GM19328 (cell line): ENCODE data around the gene HNRNPUL2.

Experiments
- ATAC-seq: cut with Tn5 transposase; IDR thresholded peaks from one replicate; pipeline ENCODE4 v1.9.1; 2021; ENCODE audit warnings: mild to moderate bottlenecking, moderate library complexity; ENCODE audit not compliant: unreplicated experiment

HNRNPUL2 gene

GRCh38 chr11:62727872-62728170 lies 564 bp upstream of the HNRNPUL2 start:
- ATAC-seq: peak; percentile 43

- peak; percentile 8 for ATAC-seq
Measured at GRCh38 chr11:62726915-62727164, 417 bp downstream of the HNRNPUL2 start.

GRCh38 chr11:62726156-62726914 lies 922 bp downstream of the HNRNPUL2 start:
- no peak for ATAC-seq

DNA sequence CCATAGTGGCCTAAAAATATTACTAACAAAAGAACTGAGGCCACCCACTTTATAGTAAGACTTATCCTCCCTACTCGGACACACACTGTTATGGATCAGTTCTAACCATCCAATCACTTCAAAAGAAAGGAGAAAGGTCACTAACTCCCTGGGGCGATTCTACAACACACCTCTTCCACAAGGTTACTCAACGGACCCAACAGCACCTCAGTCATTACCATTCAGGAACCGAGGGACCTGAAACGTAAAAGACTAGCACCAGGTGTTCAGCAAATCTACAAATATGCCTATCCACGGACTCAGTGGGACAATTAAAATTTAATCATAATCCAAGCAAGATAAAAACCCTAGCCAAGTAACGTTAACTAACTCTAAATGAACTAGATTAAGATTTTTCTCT lies 1.6 kb downstream of the HNRNPUL2 start:
- no peak for ATAC-seq

DNA sequence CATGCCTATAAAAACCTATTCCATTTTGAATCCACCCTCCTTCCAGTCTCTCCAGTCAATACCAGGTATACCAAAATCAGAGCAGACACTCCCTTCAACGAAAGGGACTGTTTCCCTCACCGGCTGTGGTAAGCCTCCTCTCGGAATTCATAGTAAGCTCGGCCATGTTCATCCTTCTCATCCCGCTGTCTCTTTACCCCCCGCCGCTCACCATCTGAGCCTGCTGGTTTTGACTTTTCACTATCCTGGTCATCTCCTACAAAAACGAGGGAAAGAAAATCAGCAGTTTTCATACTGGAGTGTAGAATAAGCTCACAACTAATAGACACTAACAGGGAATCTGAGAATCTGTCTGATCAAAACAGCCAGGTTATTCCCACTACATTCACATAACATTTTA lies 3.1 kb downstream of the HNRNPUL2 start:
- no peak for ATAC-seq

- ATAC-seq: no peak
Measured at GRCh38 chr11:62721994-62722393, 5.3 kb downstream of the HNRNPUL2 start.

GRCh38 chr11:62719302-62719978 lies 7.8 kb downstream of the HNRNPUL2 start:
- no peak for ATAC-seq

DNA sequence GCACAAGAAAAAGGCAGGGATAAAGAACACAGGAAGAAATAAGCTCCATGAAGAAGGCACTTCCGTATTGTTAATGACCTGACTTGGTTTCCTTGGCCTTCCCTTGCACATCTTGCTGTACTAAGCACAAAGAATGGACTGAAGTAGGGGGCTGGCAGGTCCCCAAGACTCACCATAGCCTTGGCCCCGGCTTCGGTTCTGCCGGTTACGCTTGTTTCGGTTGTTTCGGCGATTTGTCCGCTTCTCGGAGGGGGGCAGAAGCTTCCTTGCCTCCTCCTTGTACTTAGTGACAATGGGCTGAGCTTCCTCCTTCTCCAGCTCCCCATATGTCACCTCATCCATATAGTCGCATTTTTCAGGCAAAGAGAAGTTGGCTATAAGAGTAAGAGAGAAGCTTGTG lies 10.4 kb downstream of the HNRNPUL2 start:
- no peak for ATAC-seq

DNA sequence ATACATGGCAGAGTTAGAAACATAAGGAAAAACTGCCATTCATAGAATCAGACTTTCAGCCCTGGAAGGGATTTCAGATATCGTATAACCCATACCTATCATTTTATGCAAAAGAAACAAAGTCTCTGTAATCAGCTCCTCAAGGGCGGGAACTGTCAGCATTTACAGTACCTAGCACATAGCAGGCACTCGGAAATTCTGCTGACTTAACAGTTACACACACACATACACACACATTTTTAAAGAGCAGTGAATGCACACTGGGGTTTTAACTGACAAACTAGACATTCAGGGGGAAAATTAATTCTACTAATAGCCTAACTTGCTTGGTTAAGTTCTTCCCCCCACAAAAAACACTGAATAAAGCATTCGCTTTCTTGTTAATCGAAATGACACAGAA lies 11.1 kb downstream of the HNRNPUL2 start:
- ATAC-seq: no peak

DNA sequence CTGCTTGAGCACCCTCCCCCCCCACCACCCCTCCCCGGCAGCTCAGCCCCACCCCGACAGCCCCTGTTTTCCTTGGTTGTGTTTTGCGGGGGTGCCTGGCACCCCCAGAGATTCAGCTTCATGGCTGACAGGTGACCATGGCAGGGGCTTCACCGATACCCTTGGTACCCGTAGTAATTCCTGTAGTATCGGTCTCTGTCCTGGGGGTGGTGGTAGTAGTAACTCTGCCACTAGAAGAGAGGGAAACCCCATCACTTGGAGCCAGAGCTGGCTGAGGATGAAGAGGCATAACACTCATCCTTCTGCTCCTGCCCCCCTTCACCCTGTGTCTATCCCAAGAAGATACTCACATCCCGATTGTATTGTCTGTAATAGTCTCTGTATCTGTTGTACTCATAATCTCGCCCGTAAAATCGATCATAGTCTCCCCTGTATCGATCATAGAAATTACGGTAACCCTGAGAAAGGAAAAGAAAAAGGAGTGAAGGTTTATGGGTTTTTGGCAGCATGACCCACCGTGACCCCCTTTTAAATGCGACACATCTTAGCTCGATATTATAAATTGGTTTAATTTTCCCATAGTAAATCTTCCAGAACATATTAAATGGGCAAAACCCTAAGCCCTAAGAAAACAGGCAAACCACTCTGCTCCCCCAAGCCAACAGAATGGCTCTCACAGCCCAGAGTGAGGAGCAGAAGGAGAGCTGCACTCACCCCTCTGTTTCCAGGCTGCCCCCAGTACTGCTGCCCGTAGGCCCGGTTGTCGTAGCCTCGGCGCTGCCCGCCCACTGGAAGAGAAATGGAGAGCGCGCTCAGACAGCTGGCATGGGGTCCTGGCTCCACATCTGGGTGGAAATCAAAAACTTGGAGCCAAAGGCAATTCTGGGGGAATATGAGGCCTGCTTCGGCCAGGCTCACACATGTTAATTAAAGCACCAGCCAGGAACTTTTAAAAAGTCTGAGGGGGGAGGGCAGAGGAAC lies 11.8 kb downstream of the HNRNPUL2 start:
- ATAC-seq: no peak

GRCh38 chr11:62713343-62713742 lies 13.9 kb downstream of the HNRNPUL2 start:
- no peak for ATAC-seq

GRCh38 chr11:62712861-62713260 lies 14.4 kb downstream of the HNRNPUL2 start:
- ATAC-seq: no peak

DNA sequence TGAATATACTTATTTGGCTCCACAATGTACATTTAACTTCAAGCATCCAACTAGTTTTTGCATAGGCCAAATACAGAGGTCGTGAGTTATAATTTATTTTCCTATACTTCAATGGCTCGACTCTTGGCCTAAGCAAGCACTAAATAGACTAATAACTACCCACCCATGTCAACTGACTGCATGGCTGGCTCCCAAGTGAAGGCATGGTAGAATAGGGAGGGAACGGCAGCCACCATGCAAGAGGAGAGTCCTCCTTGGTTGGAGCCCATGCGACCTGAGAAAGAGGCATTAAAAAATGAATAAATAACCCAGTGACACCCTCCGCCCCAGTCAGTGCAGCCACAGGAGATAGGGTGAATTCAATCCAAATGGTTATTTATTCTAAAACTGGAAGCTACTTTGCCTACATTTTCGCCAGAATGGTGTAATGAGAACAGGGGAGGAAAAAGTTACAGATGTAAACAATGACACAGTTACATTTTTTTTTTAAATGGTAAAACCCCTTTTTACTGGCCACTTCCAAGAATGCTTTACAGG lies 14.9 kb downstream of the HNRNPUL2 start:
- no peak for ATAC-seq

- no peak for ATAC-seq
Measured at GRCh38 chr11:62710001-62710345, 17.3 kb downstream of the HNRNPUL2 start.

DNA sequence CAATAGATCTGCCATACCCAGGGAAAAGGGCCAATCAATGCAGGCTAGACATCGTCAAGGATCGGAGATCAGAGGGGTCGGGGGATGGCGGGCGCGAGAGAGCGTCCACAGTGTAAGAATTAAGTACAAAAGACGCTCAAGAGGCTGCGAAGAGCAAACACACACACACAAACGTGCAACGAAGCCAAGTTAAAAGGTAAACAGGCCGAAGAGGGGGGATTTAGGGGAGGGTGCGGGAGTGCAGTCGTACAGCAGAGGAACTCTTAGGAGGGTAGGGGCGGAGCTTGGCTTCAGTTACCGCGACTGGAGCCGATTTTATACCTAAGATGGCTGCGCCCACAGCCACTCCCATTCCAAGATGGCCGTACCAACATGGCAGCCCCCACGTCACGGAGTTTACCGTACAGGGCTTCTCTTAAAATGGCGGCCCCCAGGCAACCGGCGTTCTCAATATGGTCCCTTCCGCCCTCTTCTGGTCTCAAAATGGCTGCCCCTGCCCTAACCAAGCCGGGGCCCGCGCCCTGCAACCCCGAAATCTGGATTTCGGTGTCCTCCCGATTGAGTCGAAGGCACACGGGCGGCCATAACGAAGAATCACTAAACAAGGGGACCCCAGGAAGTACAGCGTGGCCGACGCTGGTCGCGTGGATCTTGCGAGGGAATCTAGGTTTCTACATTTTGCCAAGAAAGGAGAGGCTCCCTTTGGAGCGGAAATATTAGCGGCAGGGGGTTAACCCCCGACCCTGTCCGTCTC lies 17.8 kb downstream of the HNRNPUL2 start:
- peak; percentile 52 for ATAC-seq

DNA sequence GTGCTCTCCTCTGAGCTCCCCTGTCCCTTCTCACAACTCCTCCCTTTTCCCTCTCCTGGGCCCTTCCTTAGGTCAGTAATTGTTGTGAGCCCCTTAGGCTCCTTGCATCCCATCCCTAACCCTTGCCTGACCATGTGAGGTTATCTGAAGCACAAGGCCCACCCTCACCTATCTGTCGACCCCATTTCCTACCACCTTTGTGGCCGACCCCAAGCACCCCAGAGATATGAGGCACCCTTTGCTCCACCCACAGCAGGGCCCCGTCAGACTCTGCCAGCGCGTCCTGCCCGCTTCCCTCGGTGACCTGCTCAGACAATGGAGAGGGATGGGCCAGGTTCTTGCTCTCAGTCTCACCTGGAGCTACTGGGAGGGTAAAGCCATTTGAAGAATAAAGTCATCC lies 18.5 kb downstream of the HNRNPUL2 start:
- no peak for ATAC-seq

- no peak for ATAC-seq
Measured at GRCh38 chr11:62708392-62708791, 18.9 kb downstream of the HNRNPUL2 start.

DNA sequence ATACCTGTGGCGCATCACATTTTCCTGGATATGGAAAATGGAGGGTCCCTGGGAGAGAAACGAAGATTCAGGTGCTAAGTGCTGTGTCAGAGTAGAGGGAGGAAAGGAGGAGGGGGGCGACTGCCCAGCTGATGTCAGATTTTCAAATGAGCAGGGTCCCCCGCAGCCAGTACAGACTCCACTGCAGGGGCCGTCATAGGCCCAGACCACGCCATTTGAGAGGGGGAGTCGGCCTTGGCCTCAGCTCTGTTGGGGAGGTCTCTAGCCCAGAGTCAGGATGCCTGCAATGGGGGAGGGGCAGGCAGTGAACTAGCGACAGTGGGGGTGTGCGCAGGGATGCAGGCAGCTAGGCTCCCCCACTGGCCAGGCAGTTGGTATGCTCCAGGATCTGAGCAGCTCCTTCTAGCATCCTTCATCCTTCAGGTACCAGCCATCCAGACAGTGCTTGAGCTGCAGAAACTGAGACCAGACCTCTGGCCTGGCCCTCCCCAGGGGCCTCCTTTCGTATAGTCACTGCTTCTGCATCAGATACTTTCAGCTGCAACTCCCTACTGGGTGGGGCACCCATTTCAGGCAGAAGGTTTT lies 19.9 kb downstream of the HNRNPUL2 start, which contains the start of the genes BSCL2 and GNG3:
Gene BSCL2, minus strand, starts transcription at position 148 of the 585 bp plus-strand sequence. CDS start 229 bp downstream, outside the sequence.
Gene GNG3, plus strand, starts transcription at position 400 of the 585 bp plus-strand sequence. CDS start 620 bp downstream, outside the sequence.
- no peak for ATAC-seq

- ATAC-seq: no peak
Measured at GRCh38 chr11:62706850-62707247, 20.4 kb downstream of the HNRNPUL2 start.
